B cell (primary cell): ENCODE results near the gene CYB5B.

Experiments
- EZH2 ChIP-seq: IDR thresholded peaks from 2 replicates; pipeline ENCODE4 v1.6.1; 2012; ENCODE audit warnings: borderline replicate concordance, low read depth, mild to moderate bottlenecking, moderate library complexity, low read length; ENCODE audit not compliant: insufficient read depth, poor library complexity, severe bottlenecking
- TF ChIP-seq, protein P1 (sequence below): fragments of 200-600 bp; IDR thresholded peaks from one replicate; pipeline ENCODE4 v1.8.0; 2022; ENCODE audit warnings: antibody characterized with exemption, mild to moderate bottlenecking

DNA sequence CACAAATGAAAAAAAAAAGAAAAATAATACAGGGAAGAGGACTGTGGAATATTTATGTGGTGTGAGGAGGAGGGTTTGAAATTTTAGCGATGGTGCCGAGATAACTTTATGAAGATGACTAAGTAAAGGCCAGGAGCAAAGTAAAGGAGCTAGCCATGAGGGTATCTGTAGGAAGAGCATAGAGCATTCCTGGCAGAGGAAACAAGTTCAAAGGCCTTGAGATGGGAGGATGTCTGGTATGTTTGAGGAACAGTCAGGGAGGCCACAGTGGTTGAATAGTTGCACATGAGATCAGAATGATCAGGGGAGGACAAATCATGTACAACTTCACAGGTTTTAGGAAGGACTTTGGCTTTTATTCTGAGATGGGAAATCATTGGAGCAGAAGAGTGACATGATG is 4.2 kb downstream of the CYB5B start:
- TF ChIP-seq, protein P1, sequence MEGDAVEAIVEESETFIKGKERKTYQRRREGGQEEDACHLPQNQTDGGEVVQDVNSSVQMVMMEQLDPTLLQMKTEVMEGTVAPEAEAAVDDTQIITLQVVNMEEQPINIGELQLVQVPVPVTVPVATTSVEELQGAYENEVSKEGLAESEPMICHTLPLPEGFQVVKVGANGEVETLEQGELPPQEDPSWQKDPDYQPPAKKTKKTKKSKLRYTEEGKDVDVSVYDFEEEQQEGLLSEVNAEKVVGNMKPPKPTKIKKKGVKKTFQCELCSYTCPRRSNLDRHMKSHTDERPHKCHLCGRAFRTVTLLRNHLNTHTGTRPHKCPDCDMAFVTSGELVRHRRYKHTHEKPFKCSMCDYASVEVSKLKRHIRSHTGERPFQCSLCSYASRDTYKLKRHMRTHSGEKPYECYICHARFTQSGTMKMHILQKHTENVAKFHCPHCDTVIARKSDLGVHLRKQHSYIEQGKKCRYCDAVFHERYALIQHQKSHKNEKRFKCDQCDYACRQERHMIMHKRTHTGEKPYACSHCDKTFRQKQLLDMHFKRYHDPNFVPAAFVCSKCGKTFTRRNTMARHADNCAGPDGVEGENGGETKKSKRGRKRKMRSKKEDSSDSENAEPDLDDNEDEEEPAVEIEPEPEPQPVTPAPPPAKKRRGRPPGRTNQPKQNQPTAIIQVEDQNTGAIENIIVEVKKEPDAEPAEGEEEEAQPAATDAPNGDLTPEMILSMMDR, result no peak
- no peak for TF ChIP-seq EZH2
